HepG2 (cell line): ENCODE results near the gene NOPCHAP1. TPM values are rescaled to one million over a fixed set of nuclear protein-coding genes. Genes with fewer than 3 reads are reported as not detected.
A peak's percentile ranks its signal among the peaks of the same experiment; 100 is the strongest.

Source experiments
- ASH2L ChIP-seq: fragments of 300-600, 200-600 bp; sonication (generic); IDR thresholded peaks from 2 replicates; pipeline ENCODE4 v1.7.0; 2017; ENCODE audit warnings: low read depth, mild to moderate bottlenecking, moderate library complexity, mixed read lengths, low read length; ENCODE audit not compliant: insufficient read length
- ATF2 ChIP-seq: sonication (generic); formaldehyde crosslinking; IDR thresholded peaks from 2 replicates; pipeline ENCODE4 v1.4.0; 2020; ENCODE audit warnings: missing genetic modification reagents
- ATF4 ChIP-seq, 2 experiments: fragments of 450-650 bp in 1 of 2; sonication (generic) in 1 of 2; formaldehyde crosslinking; IDR thresholded peaks; 2 replicates each; pipeline versions ENCODE4 v1.5.0 to v1.8.0; 2020 to 2022; ENCODE audit warnings: mild to moderate bottlenecking in 1 of 2, missing genetic modification reagents in 1 of 2
- CCDC6 ChIP-seq: sonication (generic); formaldehyde crosslinking; IDR thresholded peaks from 2 replicates; pipeline ENCODE4 v1.8.1; 2022; ENCODE audit warnings: mild to moderate bottlenecking, missing genetic modification reagents, moderate library complexity
- ELF3 ChIP-seq: IDR thresholded peaks from 2 replicates; pipeline ENCODE4 v1.6.1; 2016; ENCODE audit warnings: missing genetic modification reagents, missing compliant biosample characterization
- MXD4 ChIP-seq: IDR thresholded peaks from 2 replicates; pipeline ENCODE4 v1.6.1; 2016; ENCODE audit warnings: mild to moderate bottlenecking, missing biosample characterization, missing genetic modification reagents
- PATZ1 ChIP-seq: sonication (generic); formaldehyde crosslinking; IDR thresholded peaks from 2 replicates; pipeline ENCODE4 v1.4.0; 2020; ENCODE audit warnings: missing genetic modification reagents
- RXRB ChIP-seq: IDR thresholded peaks from 2 replicates; pipeline ENCODE4 v1.6.1; 2016; ENCODE audit warnings: borderline replicate concordance, missing genetic modification reagents, missing compliant biosample characterization
- SALL1 ChIP-seq: sonication (generic); formaldehyde crosslinking; IDR thresholded peaks from 2 replicates; pipeline ENCODE4 v1.8.0; 2022; ENCODE audit warnings: mild to moderate bottlenecking, missing genetic modification reagents
- TP53 ChIP-seq: sonication (generic); formaldehyde crosslinking; conservative IDR thresholded peaks from 2 replicates; pipeline ENCODE4 v1.4.0; 2020; ENCODE audit warnings: missing genetic modification reagents
- YEATS4 ChIP-seq: sonication (generic); formaldehyde crosslinking; IDR thresholded peaks from 2 replicates; pipeline ENCODE4 v1.4.0; 2020; ENCODE audit warnings: missing genetic modification reagents, borderline replicate concordance
- ZFY ChIP-seq: sonication (generic); formaldehyde crosslinking; IDR thresholded peaks from 2 replicates; pipeline ENCODE4 v1.4.0; 2020; ENCODE audit warnings: missing genetic modification reagents
- ZNF33B ChIP-seq: sonication (generic); formaldehyde crosslinking; IDR thresholded peaks from 2 replicates; pipeline ENCODE4 v1.5.1; 2020; ENCODE audit warnings: mild to moderate bottlenecking, missing genetic modification reagents
- ZNF350 ChIP-seq: sonication (generic); formaldehyde crosslinking; IDR thresholded peaks from 2 replicates; pipeline ENCODE4 v1.4.0; 2020; ENCODE audit warnings: mild to moderate bottlenecking, low read depth, missing genetic modification reagents, borderline replicate concordance
- ZNF446 ChIP-seq: sonication (generic); formaldehyde crosslinking; IDR thresholded peaks from 2 replicates; pipeline ENCODE4 v1.5.0; 2020; ENCODE audit warnings: mild to moderate bottlenecking, missing genetic modification reagents
- ZNF574 ChIP-seq: sonication (generic); formaldehyde crosslinking; IDR thresholded peaks from 2 replicates; pipeline ENCODE4 v1.4.0; 2020; ENCODE audit warnings: missing genetic modification reagents
- ZNF773 ChIP-seq: sonication (generic); formaldehyde crosslinking; IDR thresholded peaks from 2 replicates; pipeline ENCODE4 v1.4.0; 2020; ENCODE audit warnings: missing genetic modification reagents, borderline replicate concordance
- ZNF800 ChIP-seq: sonication (generic); formaldehyde crosslinking; IDR thresholded peaks from 2 replicates; pipeline ENCODE4 v1.4.0; 2020; ENCODE audit warnings: missing genetic modification reagents
- polyA plus RNA-seq, 8 experiments: library from polyadenylated mRNA; depleted of rRNA in 3 of 8; stranded (reverse) in 7 of 8; unstranded in 1 of 8; fragments of >200 nt; fragmentation: Illumina TruSeq in 4 of 8; extraction: Trizol in 4 of 8; gene quantifications; 2 replicates each; pipeline versions ENCODE4 v1.2.1 to v1.2.3, GENCODE V29; 2011 to 2016; ENCODE audit warnings: low read depth in 4 of 8, missing spikeins in 1 of 8, mixed read lengths in 1 of 8; ENCODE audit not compliant: insufficient read depth in 1 of 8
- total RNA-seq, 5 experiments: library from RNA; depleted of rRNA; stranded (reverse); fragments of >200 nt; fragmentation: Illumina TruSeq; extraction: Trizol; gene quantifications; 2 replicates each; pipeline ENCODE4 v1.2.3, GENCODE V29; 2016; ENCODE audit warnings: low read depth in 1 of 5

The NOPCHAP1 gene
- total and polyA plus RNA-seq, 2 of the 13 experiments (the other 11 are each of a cell fraction or from before 2014, with no cell fraction given): 5.7 to 38.1 TPM

- TF ChIP-seq ATF4 (CRISPR knock-in tag; IDR thresholded peaks at IDR 0.05) (no peak), PATZ1 (CRISPR knock-in tag) (0 out of 2 replicates have a peak, but pooled peaks have one; percentile 11), ZNF800 (CRISPR knock-in tag) (peak; percentile 52; the same call in 1 of the 2 replicates), ZNF446 (CRISPR knock-in tag) (0 out of 2 replicates have a peak, but pooled peaks have one; percentile 52), CCDC6 (CRISPR knock-in tag) (0 out of 2 replicates have a peak, but pooled peaks have one; percentile 38), ELF3 (CRISPR knock-in tag) (peak; percentile 61), MXD4 (CRISPR knock-in tag) (peak; percentile 81; the same call in 1 of the 2 replicates), TP53 (CRISPR knock-in tag) (0 out of 2 replicates have a peak, but pooled peaks have one; percentile 49), ZNF773 (no peak), ZNF350 (CRISPR knock-in tag) (peak; percentile 42; the same call in 1 of the 2 replicates), ATF2 (0 out of 2 replicates have a peak, but pooled peaks have one; percentile 12), ZNF574 (CRISPR knock-in tag) (0 out of 2 replicates have a peak, but pooled peaks have one; percentile 24), ASH2L (peak; percentile 65), ZFY (peak; percentile 87), ZNF33B (0 out of 2 replicates have a peak, but pooled peaks have one; percentile 66), YEATS4 (CRISPR knock-in tag) (peak; percentile 76; the same call in 1 of the 2 replicates), RXRB (CRISPR knock-in tag) (0 out of 2 replicates have a peak, but pooled peaks have one; percentile 11), SALL1 (CRISPR knock-in tag) (peak; percentile 68)
Observed at GRCh38 chr12:104986022-104986941, at the start of gene NOPCHAP1 (continued).
